SK-N-SH treated with all-trans-retinoic acid at 6 μM for 48 hours (cell line): Measurements from ENCODE around the gene KHDRBS2.

Experiments used
- ATAC-seq: fragments of 200-7000 bp; cut with Tn5 transposase; 3 replicates; pipeline ENCODE4 v1.9.1; 2020; ENCODE audit warnings: mild to moderate bottlenecking, moderate library complexity
- ARNTL ChIP-seq: fragments of 450-650 bp; formaldehyde crosslinking; IDR thresholded peaks from 2 replicates; pipeline ENCODE4 v1.5.0; 2020; ENCODE audit warnings: low read depth, mild to moderate bottlenecking, moderate library complexity, borderline replicate concordance
- BACH2 ChIP-seq: fragments of 250-450 bp; sonication (Bioruptor Pico); IDR thresholded peaks from 2 replicates; pipeline ENCODE4 v1.9.0; 2021; ENCODE audit warnings: mild to moderate bottlenecking, borderline replicate concordance
- CSDC2 ChIP-seq: fragments of 250-450 bp; sonication (Bioruptor Pico); IDR thresholded peaks from 2 replicates; pipeline ENCODE4 v1.5.0; 2020; ENCODE audit warnings: mild to moderate bottlenecking, moderate library complexity
- ESRRG ChIP-seq: fragments of 250-450 bp; sonication (Bioruptor Pico); IDR thresholded peaks from 2 replicates; pipeline ENCODE4 v1.6.1; 2021; ENCODE audit warnings: mild to moderate bottlenecking
- ISL1 ChIP-seq: fragments of 250-450 bp; sonication (Bioruptor Pico); IDR thresholded peaks from 2 replicates; pipeline ENCODE4 v2.1.2; 2022; ENCODE audit warnings: mild to moderate bottlenecking, moderate library complexity
- PPARA ChIP-seq: fragments of 250-450 bp; sonication (Bioruptor Pico); IDR thresholded peaks from 2 replicates; pipeline ENCODE4 v1.5.0; 2020; ENCODE audit warnings: mild to moderate bottlenecking, borderline replicate concordance
- RARB ChIP-seq: fragments of 250-450 bp; sonication (Bioruptor Pico); IDR thresholded peaks from 2 replicates; pipeline ENCODE4 v1.8.0; 2021; ENCODE audit warnings: mild to moderate bottlenecking, moderate library complexity
- SNAI2 ChIP-seq: fragments of 250-450 bp; sonication (Bioruptor Pico); IDR thresholded peaks from 2 replicates; pipeline ENCODE4 v1.5.0; 2020; ENCODE audit warnings: mild to moderate bottlenecking, moderate library complexity
- TCF4 ChIP-seq: fragments of 250-450 bp; sonication (Bioruptor Pico); IDR thresholded peaks from 2 replicates; pipeline ENCODE4 v1.8.0; 2021; ENCODE audit warnings: mild to moderate bottlenecking, moderate library complexity, borderline replicate concordance
- TOX ChIP-seq: fragments of 250-450 bp; sonication (Bioruptor Pico); IDR thresholded peaks from 2 replicates; pipeline ENCODE4 v1.8.0; 2021; ENCODE audit warnings: mild to moderate bottlenecking, moderate library complexity, borderline replicate concordance
- ZC3H10 ChIP-seq: fragments of 250-450 bp; sonication (Bioruptor Pico); IDR thresholded peaks from 2 replicates; pipeline ENCODE4 v1.5.1; 2021; ENCODE audit warnings: mild to moderate bottlenecking, moderate library complexity
- ZFP3 ChIP-seq: fragments of 250-450 bp; sonication (Bioruptor Pico); IDR thresholded peaks from 2 replicates; pipeline ENCODE4 v1.5.0; 2020; ENCODE audit warnings: mild to moderate bottlenecking, moderate library complexity
- ZFP30 ChIP-seq: fragments of 450-650 bp; formaldehyde crosslinking; IDR thresholded peaks from 2 replicates; pipeline ENCODE4 v1.5.0; 2022; ENCODE audit warnings: mild to moderate bottlenecking, moderate library complexity
- ZNF565 ChIP-seq: fragments of 450-650 bp; formaldehyde crosslinking; conservative IDR thresholded peaks from 2 replicates; pipeline ENCODE4 v1.5.0; 2020; ENCODE audit warnings: low read depth, mild to moderate bottlenecking, moderate library complexity
- ZNF70 ChIP-seq: fragments of 450-650 bp; formaldehyde crosslinking; IDR thresholded peaks from 2 replicates; pipeline ENCODE4 v1.5.0; 2020; ENCODE audit warnings: mild to moderate bottlenecking, moderate library complexity
- ZNF8 ChIP-seq: fragments of 450-650 bp; formaldehyde crosslinking; IDR thresholded peaks from 2 replicates; pipeline ENCODE4 v1.5.0; 2020; ENCODE audit warnings: mild to moderate bottlenecking, moderate library complexity
- TF ChIP-seq, protein P1 (sequence below): fragments of 250-450 bp; sonication (Bioruptor Pico); IDR thresholded peaks from 2 replicates; pipeline ENCODE4 v1.8.0; 2021; ENCODE audit warnings: low read depth, mild to moderate bottlenecking, moderate library complexity, borderline replicate concordance
- TF ChIP-seq, protein P2 (sequence below): fragments of 250-450 bp; sonication (Bioruptor Pico); IDR thresholded peaks from 2 replicates; pipeline ENCODE4 v1.5.1; 2021; ENCODE audit warnings: mild to moderate bottlenecking, moderate library complexity
- TF ChIP-seq, protein P3 (sequence below): fragments of 250-450 bp; sonication (Bioruptor Pico); IDR thresholded peaks from 2 replicates; pipeline ENCODE4 v1.5.1; 2020; ENCODE audit warnings: low read depth, mild to moderate bottlenecking, moderate library complexity
- TF ChIP-seq, protein P4 (sequence below): fragments of 250-450 bp; sonication (Bioruptor Pico); IDR thresholded peaks from 2 replicates; pipeline ENCODE4 v1.8.0; 2020; ENCODE audit warnings: mild to moderate bottlenecking, moderate library complexity, borderline replicate concordance

The KHDRBS2 gene

DNA sequence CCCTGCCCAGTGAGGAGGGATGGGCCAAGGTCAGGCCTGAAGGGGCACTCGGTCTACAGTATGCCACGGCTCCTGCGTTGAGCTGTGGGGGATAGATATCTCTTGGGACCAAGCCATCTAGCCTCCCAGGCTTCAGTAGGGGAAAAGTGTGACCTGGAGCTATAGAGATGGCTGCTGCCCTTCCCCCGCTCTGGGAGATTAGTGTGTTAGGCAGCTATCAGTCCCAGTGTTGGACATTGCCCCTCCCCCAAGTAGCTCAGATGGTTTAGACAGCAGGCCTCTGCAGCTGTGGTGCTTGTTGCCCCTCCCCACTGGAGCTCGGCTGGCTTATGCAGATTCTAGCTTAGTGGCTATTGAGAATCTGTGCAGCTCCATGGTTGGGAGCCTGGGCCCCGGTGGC lies 56.8 kb downstream of the KHDRBS2 start (continued):
- TF ChIP-seq, protein P1, sequence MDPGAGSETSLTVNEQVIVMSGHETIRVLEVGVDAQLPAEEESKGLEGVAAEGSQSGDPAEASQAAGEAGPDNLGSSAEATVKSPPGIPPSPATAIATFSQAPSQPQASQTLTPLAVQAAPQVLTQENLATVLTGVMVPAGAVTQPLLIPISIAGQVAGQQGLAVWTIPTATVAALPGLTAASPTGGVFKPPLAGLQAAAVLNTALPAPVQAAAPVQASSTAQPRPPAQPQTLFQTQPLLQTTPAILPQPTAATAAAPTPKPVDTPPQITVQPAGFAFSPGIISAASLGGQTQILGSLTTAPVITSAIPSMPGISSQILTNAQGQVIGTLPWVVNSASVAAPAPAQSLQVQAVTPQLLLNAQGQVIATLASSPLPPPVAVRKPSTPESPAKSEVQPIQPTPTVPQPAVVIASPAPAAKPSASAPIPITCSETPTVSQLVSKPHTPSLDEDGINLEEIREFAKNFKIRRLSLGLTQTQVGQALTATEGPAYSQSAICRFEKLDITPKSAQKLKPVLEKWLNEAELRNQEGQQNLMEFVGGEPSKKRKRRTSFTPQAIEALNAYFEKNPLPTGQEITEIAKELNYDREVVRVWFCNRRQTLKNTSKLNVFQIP (CRISPR knock-in tag), result no peak

DNA sequence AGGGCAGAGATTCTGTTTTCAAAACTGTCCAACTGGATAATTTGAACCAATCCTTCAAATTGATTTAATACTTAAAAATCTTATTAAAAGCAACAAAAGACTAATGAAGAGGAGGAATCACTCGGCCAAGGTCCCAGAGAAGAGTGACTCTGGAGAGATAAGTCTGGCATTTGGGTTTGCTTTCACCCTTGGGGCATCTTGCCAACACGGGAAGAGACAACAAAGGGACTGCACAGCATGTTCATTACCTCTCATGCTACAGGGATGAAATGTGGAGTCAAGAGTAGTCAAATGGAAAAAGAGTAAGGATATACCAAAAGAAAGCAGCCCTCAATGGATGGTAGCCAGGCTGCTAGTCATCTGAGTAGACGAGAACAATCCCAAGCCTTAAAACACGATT lies 68.2 kb downstream of the KHDRBS2 start:
- ATAC-seq, result no peak
- no peak for TF ChIP-seq PPARA (CRISPR knock-in tag)
- TF ChIP-seq ESRRG (CRISPR knock-in tag), result no peak

DNA sequence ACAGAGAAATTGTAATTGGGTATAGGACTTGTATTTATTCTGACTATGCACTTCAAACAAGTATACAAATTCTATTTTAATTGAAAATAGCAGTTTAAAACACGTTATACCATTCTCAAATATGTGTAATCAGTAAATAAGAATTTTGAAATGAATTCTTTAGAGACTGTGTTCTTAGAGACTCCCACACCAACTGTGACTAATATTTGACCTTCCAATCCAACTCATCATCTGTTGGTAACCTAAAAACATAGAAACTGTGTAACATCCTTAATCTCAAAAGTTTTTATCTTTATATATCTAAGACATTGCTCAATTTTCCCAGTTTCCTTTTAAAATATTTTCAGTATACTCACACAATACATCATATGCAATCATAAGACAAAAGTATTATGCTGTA lies 83.9 kb downstream of the KHDRBS2 start:
- TF ChIP-seq TCF4 (CRISPR knock-in tag) (no peak), ARNTL (CRISPR knock-in tag) (no peak), SNAI2 (CRISPR knock-in tag) (no peak), CSDC2 (CRISPR knock-in tag) (no peak), ZC3H10 (CRISPR knock-in tag) (no peak), PPARA (CRISPR knock-in tag) (no peak), ESRRG (CRISPR knock-in tag) (no peak), ZNF70 (CRISPR knock-in tag) (no peak), BACH2 (no peak), ZFP3 (CRISPR knock-in tag) (no peak)
- TF ChIP-seq, protein P2, sequence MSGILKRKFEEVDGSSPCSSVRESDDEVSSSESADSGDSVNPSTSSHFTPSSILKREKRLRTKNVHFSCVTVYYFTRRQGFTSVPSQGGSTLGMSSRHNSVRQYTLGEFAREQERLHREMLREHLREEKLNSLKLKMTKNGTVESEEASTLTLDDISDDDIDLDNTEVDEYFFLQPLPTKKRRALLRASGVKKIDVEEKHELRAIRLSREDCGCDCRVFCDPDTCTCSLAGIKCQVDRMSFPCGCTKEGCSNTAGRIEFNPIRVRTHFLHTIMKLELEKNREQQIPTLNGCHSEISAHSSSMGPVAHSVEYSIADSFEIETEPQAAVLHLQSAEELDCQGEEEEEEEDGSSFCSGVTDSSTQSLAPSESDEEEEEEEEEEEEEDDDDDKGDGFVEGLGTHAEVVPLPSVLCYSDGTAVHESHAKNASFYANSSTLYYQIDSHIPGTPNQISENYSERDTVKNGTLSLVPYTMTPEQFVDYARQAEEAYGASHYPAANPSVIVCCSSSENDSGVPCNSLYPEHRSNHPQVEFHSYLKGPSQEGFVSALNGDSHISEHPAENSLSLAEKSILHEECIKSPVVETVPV (CRISPR knock-in tag), result no peak
- TF ChIP-seq, protein P3, sequence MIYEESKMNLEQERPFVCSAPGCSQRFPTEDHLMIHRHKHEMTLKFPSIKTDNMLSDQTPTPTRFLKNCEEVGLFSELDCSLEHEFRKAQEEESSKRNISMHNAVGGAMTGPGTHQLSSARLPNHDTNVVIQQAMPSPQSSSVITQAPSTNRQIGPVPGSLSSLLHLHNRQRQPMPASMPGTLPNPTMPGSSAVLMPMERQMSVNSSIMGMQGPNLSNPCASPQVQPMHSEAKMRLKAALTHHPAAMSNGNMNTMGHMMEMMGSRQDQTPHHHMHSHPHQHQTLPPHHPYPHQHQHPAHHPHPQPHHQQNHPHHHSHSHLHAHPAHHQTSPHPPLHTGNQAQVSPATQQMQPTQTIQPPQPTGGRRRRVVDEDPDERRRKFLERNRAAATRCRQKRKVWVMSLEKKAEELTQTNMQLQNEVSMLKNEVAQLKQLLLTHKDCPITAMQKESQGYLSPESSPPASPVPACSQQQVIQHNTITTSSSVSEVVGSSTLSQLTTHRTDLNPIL, result no peak
- no peak for ATAC-seq

DNA sequence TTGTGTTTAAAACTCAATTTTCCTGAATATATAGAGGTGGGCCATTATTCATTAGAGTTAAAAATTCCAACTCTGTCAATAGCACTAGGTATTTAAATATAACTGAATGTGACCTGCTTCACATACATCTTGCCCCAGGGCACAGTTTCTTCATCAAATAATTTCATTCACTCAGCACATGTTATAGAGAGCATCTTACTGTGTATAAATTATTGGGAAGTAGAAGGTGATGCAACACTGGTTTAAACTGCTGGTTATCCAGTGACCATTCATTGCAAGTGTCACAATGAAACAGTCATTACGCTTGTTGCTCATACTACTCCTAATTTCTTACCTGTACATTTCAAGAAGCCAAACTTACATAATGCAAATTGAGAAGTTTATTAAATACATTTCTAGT lies 93.4 kb downstream of the KHDRBS2 start:
- no peak for ATAC-seq
- no peak for TF ChIP-seq ZNF8 (CRISPR knock-in tag)
- TF ChIP-seq, protein P1 (CRISPR knock-in tag), result no peak
- TF ChIP-seq ZNF70 (CRISPR knock-in tag), result no peak
- no peak for TF ChIP-seq ZFP30 (CRISPR knock-in tag)
- TF ChIP-seq PPARA (CRISPR knock-in tag), result no peak
- TF ChIP-seq ISL1 (CRISPR knock-in tag), result no peak
- no peak for TF ChIP-seq ESRRG (CRISPR knock-in tag)
- TF ChIP-seq ARNTL (CRISPR knock-in tag), result no peak
- TF ChIP-seq, protein P4, sequence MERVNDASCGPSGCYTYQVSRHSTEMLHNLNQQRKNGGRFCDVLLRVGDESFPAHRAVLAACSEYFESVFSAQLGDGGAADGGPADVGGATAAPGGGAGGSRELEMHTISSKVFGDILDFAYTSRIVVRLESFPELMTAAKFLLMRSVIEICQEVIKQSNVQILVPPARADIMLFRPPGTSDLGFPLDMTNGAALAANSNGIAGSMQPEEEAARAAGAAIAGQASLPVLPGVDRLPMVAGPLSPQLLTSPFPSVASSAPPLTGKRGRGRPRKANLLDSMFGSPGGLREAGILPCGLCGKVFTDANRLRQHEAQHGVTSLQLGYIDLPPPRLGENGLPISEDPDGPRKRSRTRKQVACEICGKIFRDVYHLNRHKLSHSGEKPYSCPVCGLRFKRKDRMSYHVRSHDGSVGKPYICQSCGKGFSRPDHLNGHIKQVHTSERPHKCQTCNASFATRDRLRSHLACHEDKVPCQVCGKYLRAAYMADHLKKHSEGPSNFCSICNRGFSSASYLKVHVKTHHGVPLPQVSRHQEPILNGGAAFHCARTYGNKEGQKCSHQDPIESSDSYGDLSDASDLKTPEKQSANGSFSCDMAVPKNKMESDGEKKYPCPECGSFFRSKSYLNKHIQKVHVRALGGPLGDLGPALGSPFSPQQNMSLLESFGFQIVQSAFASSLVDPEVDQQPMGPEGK, result no peak
- TF ChIP-seq RARB, result no peak
- TF ChIP-seq CSDC2 (CRISPR knock-in tag), result no peak
- TF ChIP-seq TCF4 (CRISPR knock-in tag), result no peak
- TF ChIP-seq ZNF565 (CRISPR knock-in tag), result no peak
- no peak for TF ChIP-seq SNAI2 (CRISPR knock-in tag)

DNA sequence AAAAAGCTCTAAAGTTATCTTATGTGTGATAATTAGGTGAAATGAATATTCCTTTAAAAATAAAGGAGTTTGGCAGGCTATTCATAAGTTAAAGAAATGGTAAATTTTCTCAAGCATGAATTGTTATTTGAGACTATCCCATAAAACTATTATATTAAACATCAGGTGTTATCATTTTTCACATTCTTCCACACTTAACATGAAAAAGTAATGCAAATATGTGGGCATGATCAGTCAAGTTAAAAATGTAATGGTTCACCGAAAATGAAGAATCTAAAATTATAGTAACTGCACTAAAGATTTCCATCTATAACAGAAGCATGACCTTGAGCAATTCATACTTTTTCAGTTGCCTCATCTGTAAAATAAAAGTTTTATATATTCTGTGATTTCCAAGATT lies 110.8 kb downstream of the KHDRBS2 start:
- ATAC-seq, result no peak
- TF ChIP-seq ZC3H10 (CRISPR knock-in tag) (no peak), TOX (no peak), ZFP30 (CRISPR knock-in tag) (no peak), ZNF70 (CRISPR knock-in tag) (no peak), CSDC2 (CRISPR knock-in tag) (no peak), ZNF565 (CRISPR knock-in tag) (no peak), ZNF8 (CRISPR knock-in tag) (no peak), RARB (no peak), SNAI2 (CRISPR knock-in tag) (no peak), ARNTL (CRISPR knock-in tag) (no peak), ZFP3 (CRISPR knock-in tag) (no peak)
- TF ChIP-seq, protein P3, result no peak
- TF ChIP-seq, protein P4, result no peak
